Measurements from ENCODE around the gene TRIM31.

Gene TRIM31

DNA sequence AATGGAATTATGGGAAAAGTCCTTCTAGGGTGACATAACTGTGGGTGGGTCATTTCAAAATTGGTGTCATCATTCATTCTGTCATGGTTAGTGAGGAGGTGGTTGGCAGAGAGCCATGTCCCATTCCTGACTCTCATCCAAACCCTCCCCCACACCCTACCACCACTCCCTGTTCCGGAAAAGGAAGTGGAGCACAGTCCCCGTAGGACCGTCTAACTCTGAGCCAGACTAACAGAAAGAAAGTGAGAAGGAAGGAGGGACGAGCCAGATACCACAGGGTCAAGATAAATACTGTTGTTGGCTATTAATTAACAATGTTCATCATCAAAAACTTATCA, 43.3 kb upstream of the TRIM31 start (continued):
- TF ChIP-seq, protein P1, sequence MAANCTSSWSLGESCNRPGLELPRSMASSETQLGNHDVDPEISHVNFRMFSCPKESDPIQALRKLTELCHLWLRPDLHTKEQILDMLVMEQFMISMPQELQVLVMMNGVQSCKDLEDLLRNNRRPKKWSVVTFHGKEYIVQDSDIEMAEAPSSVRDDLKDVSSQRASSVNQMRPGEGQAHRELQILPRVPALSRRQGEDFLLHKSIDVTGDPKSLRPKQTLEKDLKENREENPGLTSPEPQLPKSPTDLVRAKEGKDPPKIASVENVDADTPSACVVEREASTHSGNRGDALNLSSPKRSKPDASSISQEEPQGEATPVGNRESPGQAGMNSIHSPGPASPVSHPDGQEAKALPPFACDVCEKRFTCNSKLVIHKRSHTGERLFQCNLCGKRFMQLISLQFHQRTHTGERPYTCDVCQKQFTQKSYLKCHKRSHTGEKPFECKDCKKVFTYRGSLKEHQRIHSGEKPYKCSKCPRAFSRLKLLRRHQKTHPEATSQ (tag by site-specific recombination; IDR thresholded peaks at IDR 0.05): no peak
- TF ChIP-seq, protein P2, sequence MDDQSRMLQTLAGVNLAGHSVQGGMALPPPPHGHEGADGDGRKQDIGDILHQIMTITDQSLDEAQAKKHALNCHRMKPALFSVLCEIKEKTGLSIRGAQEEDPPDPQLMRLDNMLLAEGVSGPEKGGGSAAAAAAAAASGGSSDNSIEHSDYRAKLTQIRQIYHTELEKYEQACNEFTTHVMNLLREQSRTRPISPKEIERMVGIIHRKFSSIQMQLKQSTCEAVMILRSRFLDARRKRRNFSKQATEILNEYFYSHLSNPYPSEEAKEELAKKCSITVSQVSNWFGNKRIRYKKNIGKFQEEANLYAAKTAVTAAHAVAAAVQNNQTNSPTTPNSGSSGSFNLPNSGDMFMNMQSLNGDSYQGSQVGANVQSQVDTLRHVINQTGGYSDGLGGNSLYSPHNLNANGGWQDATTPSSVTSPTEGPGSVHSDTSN (CRISPR knock-in tag; IDR thresholded peaks at IDR 0.05): peak; percentile 69; the same call in 1 of the 2 replicates
- TF ChIP-seq ZNF140 (tag by site-specific recombination; IDR thresholded peaks at IDR 0.05) (no peak), ZNF266 (tag by site-specific recombination; IDR thresholded peaks at IDR 0.05; ENCODE audit: low read depth) (no peak), ZNF48 (tag by site-specific recombination; IDR thresholded peaks at IDR 0.05) (no peak), ZNF514 (tag by site-specific recombination; IDR thresholded peaks at IDR 0.05) (no peak), ZFP37 (tag by site-specific recombination; IDR thresholded peaks at IDR 0.05) (no peak), SP7 (tag by site-specific recombination; IDR thresholded peaks at IDR 0.05) (peak; percentile 91), ZNF596 (tag by site-specific recombination; IDR thresholded peaks at IDR 0.05) (no peak), ZNF366 (tag by site-specific recombination; conservative IDR thresholded peaks at IDR 0.05) (peak; percentile 76), ZNF248 (tag by site-specific recombination; IDR thresholded peaks at IDR 0.05) (no peak), ZFP3 (tag by site-specific recombination; IDR thresholded peaks at IDR 0.05; ENCODE audit: low read depth) (no peak), ZNF335 (tag by site-specific recombination; conservative IDR thresholded peaks at IDR 0.05) (peak; percentile 87), SCRT2 (tag by site-specific recombination; IDR thresholded peaks at IDR 0.05) (no peak), YY2 (tag by site-specific recombination; IDR thresholded peaks at IDR 0.05) (no peak), WT1 (tag by site-specific recombination; IDR thresholded peaks at IDR 0.05) (peak; percentile 99), ZNF843 (tag by site-specific recombination; IDR thresholded peaks at IDR 0.05) (peak; percentile 34; the same call in 1 of the 2 replicates), EGR2 (tag by site-specific recombination; IDR thresholded peaks at IDR 0.05; ENCODE audit: low read depth) (peak; percentile 88), ZNF747 (tag by site-specific recombination; IDR thresholded peaks at IDR 0.05) (no peak), KLF7 (tag by site-specific recombination; IDR thresholded peaks at IDR 0.05; ENCODE audit: borderline replicate concordance) (peak; percentile 87; the same call in 1 of the 2 replicates), KLF16 (tag by site-specific recombination; IDR thresholded peaks at IDR 0.05) (no peak; the same call in 1 of the 2 replicates), ZNF341 (tag by site-specific recombination; IDR thresholded peaks at IDR 0.05; ENCODE audit: low read depth) (0 out of 2 replicates have a peak, but pooled peaks have one; percentile 25), ZNF660 (tag by site-specific recombination; IDR thresholded peaks at IDR 0.05) (peak; percentile 95), ZNF155 (tag by site-specific recombination; IDR thresholded peaks at IDR 0.05) (no peak), ZNF19 (tag by site-specific recombination; IDR thresholded peaks at IDR 0.05; ENCODE audit: low read depth) (no peak)
- TF ChIP-seq, protein P3, sequence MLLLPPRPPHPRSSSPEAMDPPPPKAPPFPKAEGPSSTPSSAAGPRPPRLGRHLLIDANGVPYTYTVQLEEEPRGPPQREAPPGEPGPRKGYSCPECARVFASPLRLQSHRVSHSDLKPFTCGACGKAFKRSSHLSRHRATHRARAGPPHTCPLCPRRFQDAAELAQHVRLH (tag by site-specific recombination; IDR thresholded peaks at IDR 0.05): 0 out of 2 replicates have a peak, but pooled peaks have one; percentile 42
- TF ChIP-seq, protein P4, sequence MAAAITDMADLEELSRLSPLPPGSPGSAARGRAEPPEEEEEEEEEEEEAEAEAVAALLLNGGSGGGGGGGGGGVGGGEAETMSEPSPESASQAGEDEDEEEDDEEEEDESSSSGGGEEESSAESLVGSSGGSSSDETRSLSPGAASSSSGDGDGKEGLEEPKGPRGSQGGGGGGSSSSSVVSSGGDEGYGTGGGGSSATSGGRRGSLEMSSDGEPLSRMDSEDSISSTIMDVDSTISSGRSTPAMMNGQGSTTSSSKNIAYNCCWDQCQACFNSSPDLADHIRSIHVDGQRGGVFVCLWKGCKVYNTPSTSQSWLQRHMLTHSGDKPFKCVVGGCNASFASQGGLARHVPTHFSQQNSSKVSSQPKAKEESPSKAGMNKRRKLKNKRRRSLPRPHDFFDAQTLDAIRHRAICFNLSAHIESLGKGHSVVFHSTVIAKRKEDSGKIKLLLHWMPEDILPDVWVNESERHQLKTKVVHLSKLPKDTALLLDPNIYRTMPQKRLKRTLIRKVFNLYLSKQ (tag by site-specific recombination; IDR thresholded peaks at IDR 0.05; ENCODE audit: borderline replicate concordance): no peak
- TF ChIP-seq, protein P5, sequence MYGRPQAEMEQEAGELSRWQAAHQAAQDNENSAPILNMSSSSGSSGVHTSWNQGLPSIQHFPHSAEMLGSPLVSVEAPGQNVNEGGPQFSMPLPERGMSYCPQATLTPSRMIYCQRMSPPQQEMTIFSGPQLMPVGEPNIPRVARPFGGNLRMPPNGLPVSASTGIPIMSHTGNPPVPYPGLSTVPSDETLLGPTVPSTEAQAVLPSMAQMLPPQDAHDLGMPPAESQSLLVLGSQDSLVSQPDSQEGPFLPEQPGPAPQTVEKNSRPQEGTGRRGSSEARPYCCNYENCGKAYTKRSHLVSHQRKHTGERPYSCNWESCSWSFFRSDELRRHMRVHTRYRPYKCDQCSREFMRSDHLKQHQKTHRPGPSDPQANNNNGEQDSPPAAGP (tag by site-specific recombination; IDR thresholded peaks at IDR 0.05): peak; percentile 93
- TF ChIP-seq, protein P6, sequence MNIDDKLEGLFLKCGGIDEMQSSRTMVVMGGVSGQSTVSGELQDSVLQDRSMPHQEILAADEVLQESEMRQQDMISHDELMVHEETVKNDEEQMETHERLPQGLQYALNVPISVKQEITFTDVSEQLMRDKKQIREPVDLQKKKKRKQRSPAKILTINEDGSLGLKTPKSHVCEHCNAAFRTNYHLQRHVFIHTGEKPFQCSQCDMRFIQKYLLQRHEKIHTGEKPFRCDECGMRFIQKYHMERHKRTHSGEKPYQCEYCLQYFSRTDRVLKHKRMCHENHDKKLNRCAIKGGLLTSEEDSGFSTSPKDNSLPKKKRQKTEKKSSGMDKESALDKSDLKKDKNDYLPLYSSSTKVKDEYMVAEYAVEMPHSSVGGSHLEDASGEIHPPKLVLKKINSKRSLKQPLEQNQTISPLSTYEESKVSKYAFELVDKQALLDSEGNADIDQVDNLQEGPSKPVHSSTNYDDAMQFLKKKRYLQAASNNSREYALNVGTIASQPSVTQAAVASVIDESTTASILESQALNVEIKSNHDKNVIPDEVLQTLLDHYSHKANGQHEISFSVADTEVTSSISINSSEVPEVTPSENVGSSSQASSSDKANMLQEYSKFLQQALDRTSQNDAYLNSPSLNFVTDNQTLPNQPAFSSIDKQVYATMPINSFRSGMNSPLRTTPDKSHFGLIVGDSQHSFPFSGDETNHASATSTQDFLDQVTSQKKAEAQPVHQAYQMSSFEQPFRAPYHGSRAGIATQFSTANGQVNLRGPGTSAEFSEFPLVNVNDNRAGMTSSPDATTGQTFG (tag by site-specific recombination; IDR thresholded peaks at IDR 0.05; ENCODE audit: borderline replicate concordance): no peak
- TF ChIP-seq, protein P7, sequence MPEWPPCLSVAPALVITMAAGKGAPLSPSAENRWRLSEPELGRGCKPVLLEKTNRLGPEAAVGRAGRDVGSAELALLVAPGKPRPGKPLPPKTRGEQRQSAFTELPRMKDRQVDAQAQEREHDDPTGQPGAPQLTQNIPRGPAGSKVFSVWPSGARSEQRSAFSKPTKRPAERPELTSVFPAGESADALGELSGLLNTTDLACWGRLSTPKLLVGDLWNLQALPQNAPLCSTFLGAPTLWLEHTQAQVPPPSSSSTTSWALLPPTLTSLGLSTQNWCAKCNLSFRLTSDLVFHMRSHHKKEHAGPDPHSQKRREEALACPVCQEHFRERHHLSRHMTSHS (tag by site-specific recombination; IDR thresholded peaks at IDR 0.05): no peak
- TF ChIP-seq, protein P8, sequence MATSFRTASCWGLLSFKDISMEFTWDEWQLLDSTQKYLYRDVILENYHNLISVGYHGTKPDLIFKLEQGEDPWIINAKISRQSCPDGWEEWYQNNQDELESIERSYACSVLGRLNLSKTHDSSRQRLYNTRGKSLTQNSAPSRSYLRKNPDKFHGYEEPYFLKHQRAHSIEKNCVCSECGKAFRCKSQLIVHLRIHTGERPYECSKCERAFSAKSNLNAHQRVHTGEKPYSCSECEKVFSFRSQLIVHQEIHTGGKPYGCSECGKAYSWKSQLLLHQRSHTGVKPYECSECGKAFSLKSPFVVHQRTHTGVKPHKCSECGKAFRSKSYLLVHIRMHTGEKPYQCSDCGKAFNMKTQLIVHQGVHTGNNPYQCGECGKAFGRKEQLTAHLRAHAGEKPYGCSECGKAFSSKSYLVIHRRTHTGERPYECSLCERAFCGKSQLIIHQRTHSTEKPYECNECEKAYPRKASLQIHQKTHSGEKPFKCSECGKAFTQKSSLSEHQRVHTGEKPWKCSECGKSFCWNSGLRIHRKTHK (tag by site-specific recombination; IDR thresholded peaks at IDR 0.05): no peak
